Tibial artery (tissue), 4 donors: Measurements from ENCODE around the gene TAS2R40.
A peak's percentile ranks its signal among the peaks of the same experiment; 100 is the strongest.
"Not testable (repeated sequence)": the region's sequence is repeated elsewhere in the genome, so short reads cannot be mapped to it uniquely, and the experiment has no call there.

Source experiments
- DNase-seq, 2 donors: peaks; one replicate each; pipeline ENCODE4 v3.0.0-alpha.2; 2019
- H3K27ac ChIP-seq, 2 donors: fragments of 200-600 bp; sonication (generic) in 1 of 2; 1 replicate in 1 of 2; 2 replicates in 1 of 2; pipeline ENCODE4 v1.5.1; 2018 to 2019; ENCODE audit warnings: mild to moderate bottlenecking in 1 of 2
- H3K27me3 ChIP-seq, 2 donors: fragments of 200-600 bp; sonication (generic) in 1 of 2; one replicate each; pipeline versions ENCODE4 v1.5.1 to v1.6.0; 2016 to 2019
- H3K36me3 ChIP-seq, 3 donors: fragments of 200-600 bp; sonication (generic) in 2 of 3; one replicate each; pipeline ENCODE4 v1.5.1; 2016 to 2019; ENCODE audit warnings: mild to moderate bottlenecking in 2 of 3
- H3K4me1 ChIP-seq, 4 donors: fragments of 200-600 bp; sonication (generic) in 2 of 4; 1 replicate in 3 of 4; 2 replicates in 1 of 4; pipeline ENCODE4 v1.5.1; 2016 to 2019
- H3K4me3 ChIP-seq, 2 donors: fragments of 200-600 bp; sonication (generic) in 1 of 2; 1 replicate in 1 of 2; 2 replicates in 1 of 2; pipeline ENCODE4 v1.5.1; 2018 to 2019; ENCODE audit warnings: mild to moderate bottlenecking in 2 of 2
- H3K9me3 ChIP-seq, 3 donors: fragments of 200-600 bp; sonication (generic) in 1 of 3; one replicate each; pipeline ENCODE4 v1.5.1; 2016 to 2019
- intact Hi-C: fragments of 100-400 bp; cut with DNase I; formaldehyde crosslinking; loops from one replicate; pipeline ENCODE4 v1.15.0; 2023; ENCODE audit warnings: low total_unique reads
- TF ChIP-seq, protein P1 (sequence below), 2 experiments: fragments of 200-600 bp in 1 of 2; fragments of 450-650 bp in 1 of 2; IDR thresholded peaks; one replicate each; pipeline ENCODE4 v1.5.1; 2017 to 2019; ENCODE audit warnings: antibody characterized with exemption in 2 of 2, mild to moderate bottlenecking in 1 of 2, moderate library complexity in 1 of 2

Gene TAS2R40

DNA sequence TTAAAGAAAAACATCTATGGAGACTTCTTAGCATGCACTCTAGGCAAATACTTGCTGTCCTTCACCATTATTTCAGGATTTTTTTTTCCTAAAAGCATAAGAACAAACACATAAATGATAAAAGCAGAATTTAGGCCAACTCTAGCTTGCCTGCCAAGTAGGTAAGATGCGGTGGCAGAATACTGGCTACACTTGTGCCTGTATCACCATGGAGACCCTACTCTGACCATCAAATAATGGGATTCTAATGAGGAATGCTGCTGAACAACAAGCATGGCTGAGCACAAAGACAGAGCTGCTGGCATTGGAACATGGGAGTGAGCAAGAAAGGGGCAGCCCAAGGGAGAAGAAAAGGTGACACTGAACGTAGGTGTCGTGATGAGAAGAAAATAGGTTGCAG, 18.5 kb upstream of the TAS2R40 start:
- intact Hi-C loops = no loop called here
- no peak overlapping the region for H3K27ac ChIP-seq
- H3K27me3 ChIP-seq = no peaks in the 10 kb centered on the region
- no peak overlapping the region for H3K4me3 ChIP-seq
- no peaks in the 10 kb centered on the region for H3K36me3 ChIP-seq
- H3K9me3 ChIP-seq = no peaks in the 10 kb centered on the region
- H3K4me1 ChIP-seq = no peaks in the 10 kb centered on the region
- DNase-seq = no peak
- TF ChIP-seq, protein P1, sequence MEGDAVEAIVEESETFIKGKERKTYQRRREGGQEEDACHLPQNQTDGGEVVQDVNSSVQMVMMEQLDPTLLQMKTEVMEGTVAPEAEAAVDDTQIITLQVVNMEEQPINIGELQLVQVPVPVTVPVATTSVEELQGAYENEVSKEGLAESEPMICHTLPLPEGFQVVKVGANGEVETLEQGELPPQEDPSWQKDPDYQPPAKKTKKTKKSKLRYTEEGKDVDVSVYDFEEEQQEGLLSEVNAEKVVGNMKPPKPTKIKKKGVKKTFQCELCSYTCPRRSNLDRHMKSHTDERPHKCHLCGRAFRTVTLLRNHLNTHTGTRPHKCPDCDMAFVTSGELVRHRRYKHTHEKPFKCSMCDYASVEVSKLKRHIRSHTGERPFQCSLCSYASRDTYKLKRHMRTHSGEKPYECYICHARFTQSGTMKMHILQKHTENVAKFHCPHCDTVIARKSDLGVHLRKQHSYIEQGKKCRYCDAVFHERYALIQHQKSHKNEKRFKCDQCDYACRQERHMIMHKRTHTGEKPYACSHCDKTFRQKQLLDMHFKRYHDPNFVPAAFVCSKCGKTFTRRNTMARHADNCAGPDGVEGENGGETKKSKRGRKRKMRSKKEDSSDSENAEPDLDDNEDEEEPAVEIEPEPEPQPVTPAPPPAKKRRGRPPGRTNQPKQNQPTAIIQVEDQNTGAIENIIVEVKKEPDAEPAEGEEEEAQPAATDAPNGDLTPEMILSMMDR (IDR thresholded peaks at IDR 0.05) = no peak

DNA sequence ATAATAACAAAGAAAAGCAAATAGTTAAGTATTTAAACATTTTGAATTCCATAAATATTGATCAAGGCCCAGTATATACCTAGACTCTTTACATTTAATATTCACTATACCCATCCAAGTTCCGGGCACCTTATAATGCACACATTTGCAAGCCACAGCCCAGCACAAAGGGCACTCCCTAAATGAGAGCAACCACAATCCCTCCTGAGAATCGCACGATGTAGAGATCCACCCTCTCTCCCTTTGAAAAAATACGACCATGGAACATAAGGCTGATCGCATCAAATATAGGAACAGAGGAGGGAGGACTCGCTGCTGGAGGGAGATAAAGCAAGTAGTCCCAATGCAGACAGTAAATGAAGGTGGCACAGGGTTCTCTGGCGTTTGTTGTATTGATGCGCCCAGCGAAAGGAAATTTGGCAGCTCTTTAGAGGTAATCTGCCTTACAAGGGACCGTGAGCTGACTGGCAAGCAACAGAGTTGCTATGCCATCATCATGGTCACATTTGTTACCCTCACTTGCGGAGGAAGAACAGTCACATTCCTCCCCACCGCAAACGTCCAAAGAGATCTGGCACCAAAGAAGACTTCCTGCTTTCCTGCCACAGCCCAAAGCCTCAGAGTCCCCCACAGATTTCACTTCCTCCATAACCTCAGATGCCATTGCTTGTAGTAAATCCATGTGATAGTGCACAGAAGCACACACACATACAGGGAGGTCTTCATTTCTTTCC, 16.1 kb upstream of the TAS2R40 start:
- no peak overlapping the region for H3K27ac ChIP-seq
- H3K9me3 ChIP-seq = no peaks in the 10 kb centered on the region
- peaks cover 0 to 5% of the 10 kb centered on the region in 2 donors for H3K27me3 ChIP-seq
- peak in 1 of 2 donors; percentile 49 for DNase-seq
- H3K36me3 ChIP-seq = no peaks in the 10 kb centered on the region
- TF ChIP-seq, protein P1 (IDR thresholded peaks at IDR 0.05) = no peak
- no peaks in the 10 kb centered on the region for H3K4me1 ChIP-seq
- H3K4me3 ChIP-seq = no peak overlapping the region
- intact Hi-C loops = no loop called here

DNA sequence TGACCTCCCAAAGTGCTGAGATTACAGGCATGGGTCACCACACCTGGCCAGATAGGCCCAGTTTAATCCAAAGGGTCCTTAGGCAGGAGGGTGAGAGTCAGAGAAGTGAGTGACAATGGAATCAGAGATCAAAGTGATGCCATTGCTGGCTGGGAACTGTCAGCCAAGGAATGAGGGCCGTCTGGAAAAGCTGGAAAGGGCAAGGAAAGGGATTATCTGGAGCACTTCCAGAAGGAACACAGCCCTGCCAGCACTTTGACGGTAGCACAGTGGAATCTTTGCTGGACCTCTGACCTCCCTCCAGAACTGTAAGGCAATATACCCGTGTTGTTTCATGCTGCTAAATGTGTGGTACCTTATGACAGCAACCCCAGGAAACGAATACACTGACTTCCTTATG, 11.3 kb upstream of the TAS2R40 start:
- intact Hi-C loops = loop anchor here (5.0 kb wide), 1 partner anchor 203 kb away; no protein-coding TSS in a partner anchor

DNA sequence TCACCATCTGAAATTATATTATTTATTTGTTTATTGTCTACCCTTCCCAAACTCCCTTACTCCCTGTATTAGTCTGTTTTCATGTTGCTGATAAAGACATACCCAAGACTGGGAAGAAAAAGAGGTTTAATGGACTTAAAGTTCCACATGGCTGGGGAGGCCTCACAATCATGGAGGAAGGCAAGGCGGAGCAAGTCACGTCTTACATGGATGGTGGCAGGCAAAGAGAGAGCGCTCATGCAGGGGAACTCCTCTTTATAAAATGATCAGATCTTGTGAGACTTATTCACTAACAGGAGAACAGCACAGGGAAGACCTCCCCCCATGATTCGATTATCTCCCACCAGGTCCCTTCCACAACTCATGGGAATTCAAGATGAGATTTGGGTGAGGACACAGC, 8.4 kb upstream of the TAS2R40 start:
- not testable (repeated sequence) for H3K4me3 ChIP-seq, DNase-seq, H3K36me3 ChIP-seq, H3K27me3 ChIP-seq, H3K9me3 ChIP-seq, H3K27ac ChIP-seq, H3K4me1 ChIP-seq
- intact Hi-C loops = loop anchor here (5.0 kb wide), 1 partner anchor 206 kb away; no protein-coding TSS in a partner anchor

More for the DNA sequence above, 11.3 kb upstream of the TAS2R40 start:
- Histone ChIP-seq H3K36me3 (no peaks in the 10 kb centered on the region), H3K9me3 (no peaks in the 10 kb centered on the region), H3K4me1 (no peaks in the 10 kb centered on the region), H3K4me3 (no peak overlapping the region), H3K27me3 (peaks cover 0 to 5% of the 10 kb centered on the region in 2 donors), H3K27ac (no peak overlapping the region)
- TF ChIP-seq, protein P1 (IDR thresholded peaks at IDR 0.05) = no peak
- DNase-seq = no peak

DNA sequence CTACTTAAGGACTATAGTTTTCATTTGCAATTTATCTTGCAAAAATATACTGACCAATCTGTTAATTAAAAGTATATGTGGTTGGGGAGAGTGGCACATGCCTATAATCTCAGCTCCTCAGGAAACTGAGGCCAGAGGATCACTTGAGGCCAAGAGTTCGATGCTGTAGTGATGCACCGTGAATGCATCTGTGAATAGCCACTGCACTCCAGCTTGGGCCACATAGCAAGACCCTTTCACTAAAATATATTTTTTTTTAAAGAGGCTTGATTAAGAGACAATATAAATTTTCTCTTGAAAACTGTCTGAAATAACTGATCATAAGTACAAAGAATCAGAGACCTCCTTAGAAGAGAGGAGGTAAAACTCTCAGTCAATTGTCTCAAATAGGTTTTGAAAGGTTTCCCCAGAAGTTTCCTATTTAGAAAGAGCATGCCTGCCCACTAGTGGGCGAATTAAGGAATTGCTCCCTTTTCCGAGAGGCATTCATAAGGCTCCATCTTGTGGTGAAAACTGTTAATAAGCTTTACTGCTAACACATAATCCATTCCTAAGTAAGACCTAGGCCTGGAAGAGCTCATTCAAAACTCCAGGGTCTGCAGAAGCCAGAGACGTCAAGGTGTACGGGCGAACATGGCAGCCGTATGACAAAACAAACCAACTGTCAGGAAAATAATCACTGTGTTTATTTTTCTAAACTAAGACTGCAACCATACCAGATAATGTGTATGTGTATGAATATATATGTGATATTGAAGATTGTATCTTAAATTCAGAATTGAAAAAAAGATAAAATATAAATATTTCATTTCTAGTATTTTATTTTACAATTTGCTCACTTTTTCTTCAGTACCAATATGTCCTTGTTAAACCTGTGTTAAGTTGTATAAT, 6.8 kb upstream of the TAS2R40 start:
- peak in 1 of 2 donors; percentile 61 for DNase-seq
- no peak overlapping the region for H3K4me3 ChIP-seq
- H3K36me3 ChIP-seq = no peaks in the 10 kb centered on the region
- no peaks in the 10 kb centered on the region for H3K4me1 ChIP-seq
- intact Hi-C loops = loop anchor here (5.0 kb wide), 1 partner anchor 208 kb away; no protein-coding TSS in a partner anchor
- no peaks in the 10 kb centered on the region for H3K9me3 ChIP-seq
- H3K27ac ChIP-seq = no peak overlapping the region
- TF ChIP-seq, protein P1 (IDR thresholded peaks at IDR 0.05) = peak; percentile 99
- H3K27me3 ChIP-seq = peaks cover 0 to under 1% of the 10 kb centered on the region in 2 donors

DNA sequence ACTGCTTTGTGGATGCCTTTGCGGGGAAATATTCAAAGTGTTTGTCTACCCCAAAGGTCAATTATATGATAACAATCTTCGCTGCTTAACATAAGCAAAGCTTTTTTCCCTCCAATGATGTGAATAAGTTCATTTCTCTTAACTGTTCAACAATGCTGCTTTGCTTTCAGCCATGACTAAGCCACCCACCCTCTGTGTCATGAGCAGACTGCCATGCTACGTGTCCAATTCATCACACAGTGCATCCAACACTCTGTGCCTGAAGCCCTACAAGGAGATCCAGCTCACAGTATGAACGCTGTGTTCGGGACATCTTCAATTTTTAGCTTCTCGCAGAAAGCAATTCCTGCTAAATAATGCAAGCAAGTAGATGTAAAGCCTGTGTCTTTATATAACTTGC, 5.7 kb upstream of the TAS2R40 start:
- TF ChIP-seq, protein P1 (IDR thresholded peaks at IDR 0.05) = no peak
- Histone ChIP-seq H3K4me1 (no peaks in the 10 kb centered on the region), H3K9me3 (no peaks in the 10 kb centered on the region), H3K27ac (no peak overlapping the region), H3K36me3 (no peaks in the 10 kb centered on the region), H3K27me3 (no peaks in the 10 kb centered on the region), H3K4me3 (no peak overlapping the region)
- DNase-seq = no peak
- intact Hi-C loops = no loop called here
